HG03521 (cell line): ENCODE results near the gene ENAH.

Experiments
- ATAC-seq: cut with Tn5 transposase; IDR thresholded peaks from one replicate; pipeline ENCODE4 v1.9.1; 2021; ENCODE audit warnings: mild to moderate bottlenecking, moderate library complexity; ENCODE audit not compliant: unreplicated experiment

ENAH gene

GRCh38 chr1:225462714-225463574 lies 190.0 kb downstream of the ENAH start:
- ATAC-seq: no peak

DNA sequence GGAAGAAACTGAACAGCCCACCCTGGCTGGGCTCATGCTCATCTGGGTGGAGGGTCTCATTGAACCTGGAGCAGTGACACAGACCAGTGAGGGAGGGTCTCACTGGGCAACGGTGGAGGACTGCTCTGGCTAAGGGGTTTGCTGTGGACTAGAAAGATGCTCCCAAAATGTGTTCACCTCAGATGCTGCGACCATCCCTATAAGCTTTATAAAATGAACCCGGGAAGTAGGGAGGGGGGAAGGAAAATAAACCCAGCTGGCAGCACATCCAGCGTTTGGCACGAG lies 190.6 kb downstream of the ENAH start:
- ATAC-seq: no peak

DNA sequence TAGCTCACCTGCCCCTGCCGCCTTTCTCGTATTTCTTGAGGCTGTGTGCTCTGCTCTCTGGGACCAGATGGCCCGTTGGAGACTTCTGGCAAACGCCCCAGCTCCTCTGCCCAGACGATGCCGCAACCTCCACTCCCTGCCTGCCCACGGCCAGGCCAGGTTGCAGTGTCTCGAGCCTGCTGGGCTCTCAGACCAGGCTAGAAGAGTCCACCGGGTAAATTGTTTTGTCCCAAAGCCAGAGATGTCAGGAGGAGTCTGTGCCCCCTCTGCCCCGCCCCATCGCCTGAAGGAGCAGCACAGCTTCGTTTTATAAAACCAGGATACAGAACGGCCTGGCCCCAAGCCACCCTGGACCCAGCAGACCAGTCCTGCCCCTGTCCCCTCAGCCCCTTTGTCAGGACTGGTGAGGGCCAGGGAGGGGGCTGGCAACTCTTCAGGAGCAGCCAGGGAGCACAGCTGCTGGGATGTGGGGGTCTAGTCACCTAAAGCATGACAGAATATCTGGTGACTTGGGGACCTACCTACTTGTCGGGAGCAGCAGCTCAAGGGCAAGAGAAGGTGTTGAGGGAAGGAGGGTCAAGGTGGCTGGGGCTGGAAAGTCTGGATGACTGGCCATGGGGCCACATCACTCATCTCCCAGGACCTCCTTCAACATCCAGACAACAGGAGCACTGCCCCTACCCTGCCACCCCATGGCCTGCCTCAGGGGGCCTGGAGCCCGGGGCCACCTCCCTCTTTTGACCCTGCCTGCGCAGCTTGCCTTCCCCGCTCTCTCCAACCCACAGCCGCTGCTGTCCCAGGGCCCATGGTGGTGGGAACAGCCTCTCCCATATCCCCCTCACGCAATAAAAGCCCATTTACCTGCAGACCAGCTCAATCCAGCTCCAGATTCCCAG lies 191.1 kb downstream of the ENAH start:
- ATAC-seq: no peak

- ATAC-seq: no peak
These were observed 192.0 kb downstream of the ENAH start for GRCh38 chr1:225460737-225461532.

DNA sequence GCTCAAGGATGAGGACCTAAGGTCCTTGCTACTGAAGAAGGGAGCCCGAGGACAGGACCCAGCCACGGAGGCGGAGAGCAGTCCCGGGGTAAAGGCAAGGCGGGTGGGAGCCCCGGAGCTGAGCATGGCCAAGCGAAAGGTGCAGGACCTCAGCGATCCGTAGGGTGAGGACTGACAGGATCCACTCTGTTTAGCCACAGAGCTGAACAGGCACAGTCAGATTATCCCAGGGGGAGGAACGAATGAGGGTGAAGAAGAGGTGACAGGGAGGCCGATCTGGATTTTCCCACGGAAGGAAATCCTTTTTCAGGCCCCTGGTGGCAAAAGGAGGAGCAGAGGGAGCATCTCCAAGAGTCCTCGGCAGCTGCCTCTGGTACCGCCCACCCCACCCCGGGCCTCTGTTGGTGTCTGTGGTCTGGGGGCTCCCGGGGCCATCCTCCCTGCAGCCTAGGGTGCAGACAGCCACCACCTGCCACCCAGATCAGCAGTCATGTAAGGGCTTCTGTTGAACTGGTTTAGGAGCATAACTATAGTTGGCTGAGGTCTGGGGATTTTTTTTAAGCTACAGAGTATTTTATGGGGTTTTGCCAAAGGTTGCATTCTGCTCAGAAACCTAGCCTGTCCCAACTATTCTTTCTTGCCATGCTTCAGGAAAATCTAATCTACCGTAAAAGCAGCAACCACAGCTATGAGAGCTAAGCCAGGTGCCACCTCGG lies 192.7 kb downstream of the ENAH start:
- ATAC-seq: no peak

GRCh38 chr1:225458222-225458631 lies 194.7 kb downstream of the ENAH start:
- ATAC-seq: no peak

DNA sequence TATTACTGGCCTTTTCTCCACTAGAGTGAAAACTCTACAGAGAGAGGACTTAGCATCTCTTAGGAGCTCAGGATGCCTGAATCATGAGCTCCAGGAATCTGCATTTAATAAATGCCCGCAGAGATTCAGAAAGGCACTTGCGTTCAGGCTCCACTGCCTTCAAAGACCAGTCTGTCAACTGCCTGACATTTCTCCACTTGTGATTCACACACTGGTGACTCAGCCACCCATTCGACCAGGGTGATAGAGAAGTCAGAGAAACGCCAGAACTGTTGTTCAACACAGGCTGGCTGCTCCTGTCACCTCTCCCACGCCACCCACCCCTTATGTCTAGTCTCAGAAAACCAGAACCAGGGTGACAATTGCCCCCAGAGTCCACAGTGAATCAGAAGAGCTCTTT lies 198.2 kb downstream of the ENAH start:
- no peak for ATAC-seq

GRCh38 chr1:225453797-225454648 lies 198.9 kb downstream of the ENAH start:
- no peak for ATAC-seq

DNA sequence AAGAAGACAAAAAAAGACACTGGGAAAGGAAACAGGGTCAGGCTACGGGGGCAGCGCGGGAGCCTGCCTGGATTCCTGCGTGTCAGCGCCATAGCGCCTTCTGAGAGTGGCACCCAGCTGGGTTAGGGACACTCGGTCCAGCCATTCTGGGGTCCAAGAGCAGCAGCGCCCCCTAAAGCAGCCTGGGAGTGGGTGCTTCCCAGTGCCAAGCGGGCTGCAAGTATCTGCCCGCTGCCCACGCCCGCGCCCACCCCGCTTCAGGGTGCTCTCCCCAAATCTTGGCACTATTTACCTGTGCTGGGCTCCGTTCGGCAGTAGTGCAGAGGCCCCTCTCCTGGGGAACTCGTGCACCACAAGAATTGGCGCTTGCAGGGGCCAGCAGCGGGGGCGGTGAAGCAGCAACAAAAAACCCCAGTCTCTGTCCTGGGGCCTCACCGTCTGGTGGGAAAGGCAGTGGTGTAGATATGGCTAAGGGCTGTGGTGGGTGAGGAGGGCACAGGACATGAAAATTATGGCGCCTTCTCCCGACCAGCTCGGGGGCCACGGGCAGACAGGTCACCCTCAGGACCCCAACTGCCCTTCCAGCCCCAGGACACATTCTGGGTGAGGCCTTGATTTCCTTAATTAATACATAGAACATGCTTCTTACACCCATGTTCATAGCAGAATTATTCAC lies 200.9 kb downstream of the ENAH start:
- no peak for ATAC-seq

- ATAC-seq: no peak
These were observed 201.6 kb downstream of the ENAH start for GRCh38 chr1:225451340-225451739.

DNA sequence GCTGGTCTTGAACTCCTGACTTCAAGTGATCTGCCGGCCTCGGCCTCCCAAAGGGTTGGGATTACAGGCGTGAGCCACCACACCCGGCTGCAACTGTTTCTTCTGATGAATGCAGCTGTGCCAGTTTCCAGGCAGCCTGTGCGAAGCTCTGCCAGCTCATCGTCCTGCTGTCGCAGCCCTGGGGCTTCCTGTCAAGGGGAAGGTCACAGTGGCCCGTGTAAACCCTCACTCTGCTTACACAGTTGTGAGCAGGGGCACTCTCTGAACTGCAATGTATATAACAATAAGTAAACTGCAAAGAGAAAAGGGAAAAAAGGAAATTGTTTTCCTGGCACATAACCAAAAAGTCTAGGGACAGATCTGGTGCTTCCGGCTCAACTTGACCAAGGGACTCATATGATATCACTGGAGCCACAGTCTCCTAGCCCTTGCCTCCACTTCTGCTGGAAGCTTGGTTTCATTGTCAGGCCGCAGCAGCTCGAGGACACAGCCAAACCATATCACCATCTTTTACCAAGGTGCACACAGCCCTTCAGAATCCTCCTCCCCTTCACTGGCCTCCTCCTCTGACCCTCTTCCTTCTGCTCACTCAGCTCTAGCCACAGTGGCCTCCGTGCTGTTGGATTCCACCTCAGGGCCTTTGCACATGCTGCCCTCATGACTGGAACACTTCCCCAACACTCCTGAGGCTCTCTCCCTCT lies 202.3 kb downstream of the ENAH start:
- no peak for ATAC-seq

GRCh38 chr1:225449774-225450173 lies 203.1 kb downstream of the ENAH start:
- no peak for ATAC-seq

DNA sequence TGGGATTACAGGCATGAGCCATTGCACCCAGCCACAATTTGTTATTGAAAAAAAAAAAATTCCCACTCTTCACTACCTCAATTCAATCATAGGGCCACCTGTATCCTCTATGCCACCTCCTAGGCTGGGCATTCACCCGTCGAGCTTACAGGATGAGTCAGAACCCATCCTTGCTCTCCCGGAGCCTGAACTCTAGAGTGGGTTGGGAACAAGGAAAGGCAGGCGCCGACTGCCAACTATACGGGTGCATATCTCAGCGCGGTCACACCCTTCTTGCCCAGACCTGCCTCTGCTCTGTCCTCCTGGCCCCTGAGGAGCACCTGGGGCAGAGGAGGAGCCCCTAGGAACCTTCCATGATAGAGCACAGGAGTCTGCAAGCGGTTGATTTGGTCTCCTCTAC lies 203.7 kb downstream of the ENAH start:
- ATAC-seq: no peak

GRCh38 chr1:225448146-225448805 lies 204.6 kb downstream of the ENAH start:
- ATAC-seq: no peak

DNA sequence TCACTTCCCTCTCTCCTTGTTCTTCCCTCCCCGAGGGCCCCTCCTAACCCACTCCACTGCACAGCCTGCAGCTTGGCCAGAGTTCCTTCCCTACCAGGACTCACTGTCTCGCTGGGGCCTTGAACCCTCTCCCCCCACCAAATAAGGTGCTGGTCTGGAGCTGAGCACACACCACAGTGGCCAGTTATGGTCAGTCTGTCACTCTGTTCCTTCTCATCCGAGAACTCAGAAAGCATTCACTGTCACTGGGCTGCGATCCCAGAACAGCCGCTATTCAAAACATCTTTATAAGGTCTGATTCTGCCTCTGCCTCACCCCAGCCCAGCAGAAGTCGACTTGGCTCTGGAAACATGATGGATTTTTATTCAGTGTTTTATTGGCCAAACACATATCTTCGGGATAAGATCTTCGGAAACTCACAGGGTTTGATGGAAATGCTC lies 205.3 kb downstream of the ENAH start:
- no peak for ATAC-seq

- no peak for ATAC-seq
These were observed 205.8 kb downstream of the ENAH start for GRCh38 chr1:225446981-225447615.

DNA sequence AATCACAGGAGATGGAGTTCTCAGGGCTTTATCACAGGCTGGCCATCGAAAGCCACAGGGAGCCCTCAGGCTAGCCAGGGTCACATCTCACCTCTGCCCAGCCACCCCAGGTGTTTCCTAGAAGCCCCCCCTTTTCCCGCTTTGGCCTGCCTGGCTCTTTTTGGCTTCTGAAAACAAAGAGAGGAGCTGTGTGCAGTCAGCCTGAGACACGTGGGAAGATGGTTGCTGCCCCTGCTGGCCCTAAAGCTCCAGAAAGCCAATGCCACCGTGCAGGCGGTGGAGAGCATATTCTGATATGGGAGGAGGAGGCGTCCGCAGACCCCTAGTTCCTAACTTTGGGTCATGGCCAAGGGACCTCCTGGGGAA lies 206.3 kb downstream of the ENAH start:
- ATAC-seq: no peak
